Thyroid gland (tissue), 4 donors: ENCODE data around the gene TCF12.

ENCODE experiments used
- CTCF ChIP-seq, 6 experiments: fragments of 200-600 bp in 3 of 6; fragments of 450-650 bp in 3 of 6; sonication (generic) in 3 of 6; IDR thresholded peaks; one replicate each; pipeline ENCODE4 v1.5.1; 2016 to 2019; ENCODE audit warnings: antibody characterized with exemption in 6 of 6, mild to moderate bottlenecking in 2 of 6, inconsistent platforms in 1 of 6, moderate library complexity in 1 of 6
- POLR2A ChIP-seq, 2 donors: fragments of 450-650 bp; IDR thresholded peaks; one replicate each; pipeline ENCODE4 v1.6.1; 2017; ENCODE audit warnings: antibody characterized with exemption in 2 of 2, mild to moderate bottlenecking in 2 of 2, moderate library complexity in 1 of 2

DNA sequence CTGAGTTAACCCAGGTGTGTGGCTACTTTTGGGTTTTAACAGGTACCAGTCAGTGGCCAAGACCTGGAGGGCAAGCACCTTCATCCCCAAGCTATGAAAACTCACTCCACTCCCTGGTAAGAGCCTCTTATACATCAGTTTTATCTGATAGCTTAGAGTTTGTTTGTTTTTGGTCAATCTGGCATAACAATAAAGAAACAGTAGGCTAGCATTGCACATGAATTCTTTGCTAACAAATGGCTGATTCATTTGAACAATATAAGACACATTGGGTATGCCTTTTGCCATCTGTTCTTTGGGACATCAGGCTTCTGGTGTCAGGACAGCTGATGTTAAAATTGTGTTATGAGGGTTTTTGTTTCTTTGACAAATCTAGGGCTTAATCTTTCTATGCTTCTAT, 332.9 kb downstream of the TCF12 start:
- no peak for TF ChIP-seq POLR2A (IDR thresholded peaks at IDR 0.05)
- no peak for TF ChIP-seq CTCF (IDR thresholded peaks at IDR 0.05)
